K562 (cell line): Measurements from ENCODE around the gene ZNF599. TPM values are rescaled to one million over a fixed set of nuclear protein-coding genes. Genes with fewer than 3 reads are reported as not detected.
A peak's percentile ranks its signal among the peaks of the same experiment; 100 is the strongest.

Source experiments
- ARNT ChIP-seq, 2 experiments: fragments of 450-650 bp; IDR thresholded peaks; 2 replicates each; pipeline ENCODE4 v1.6.1; 2016; ENCODE audit warnings: mild to moderate bottlenecking in 1 of 2
- BRD4 ChIP-seq: fragments of 200-600 bp; sonication (generic); IDR thresholded peaks from 2 replicates; pipeline ENCODE4 v1.6.1; 2017; ENCODE audit warnings: inconsistent platforms
- ELF4 ChIP-seq: fragments of 450-650 bp; formaldehyde crosslinking; IDR thresholded peaks from 2 replicates; pipeline ENCODE4 v1.4.0; 2022; ENCODE audit warnings: missing genetic modification characterization
- FOXM1 ChIP-seq, 2 experiments: fragments of 450-650 bp in 1 of 2; sonication (generic) in 1 of 2; formaldehyde crosslinking in 1 of 2; IDR thresholded peaks; 2 replicates each; pipeline versions ENCODE4 v1.6.1 to v1.9.0; 2017 to 2022; ENCODE audit warnings: low read depth in 2 of 2, mild to moderate bottlenecking in 2 of 2, missing genetic modification reagents in 1 of 2, moderate library complexity in 1 of 2
- HDAC3 ChIP-seq: fragments of 450-650 bp; IDR thresholded peaks from 2 replicates; pipeline ENCODE4 v1.6.1; 2018; ENCODE audit warnings: borderline replicate concordance, mild to moderate bottlenecking, moderate library complexity; ENCODE audit not compliant: partially characterized antibody
- HIVEP1 ChIP-seq: fragments of 250-450 bp; sonication (Bioruptor Pico); IDR thresholded peaks from 2 replicates; pipeline ENCODE4 v1.4.0; 2020; ENCODE audit warnings: mild to moderate bottlenecking
- ILF3 ChIP-seq: fragments of 450-650 bp; IDR thresholded peaks from 2 replicates; pipeline ENCODE4 v1.6.1; 2018; ENCODE audit warnings: antibody characterized with exemption, mild to moderate bottlenecking, moderate library complexity, borderline replicate concordance
- IRF2 ChIP-seq: sonication (generic); formaldehyde crosslinking; IDR thresholded peaks from 2 replicates; pipeline ENCODE4 v1.8.1; 2022; ENCODE audit warnings: mild to moderate bottlenecking, missing genetic modification reagents
- MAFK ChIP-seq: IDR thresholded peaks from 2 replicates; pipeline ENCODE4 v1.6.1; 2011; ENCODE audit warnings: low read length, improper control_type of control experiment
- POLR2H ChIP-seq: IDR thresholded peaks from 2 replicates; pipeline ENCODE4 v1.6.1; 2016; ENCODE audit warnings: missing genetic modification characterization, low read depth, mild to moderate bottlenecking, control low read depth, missing compliant biosample characterization, moderate library complexity
- RB1 ChIP-seq: fragments of 450-650 bp; IDR thresholded peaks from 2 replicates; pipeline ENCODE4 v1.6.1; 2017; ENCODE audit warnings: low read depth, mild to moderate bottlenecking
- SAFB2 ChIP-seq: fragments of 200-400 bp; formaldehyde crosslinking; IDR thresholded peaks from 2 replicates; pipeline ENCODE4 v1.6.1; 2018; ENCODE audit warnings: borderline replicate concordance, low read length, low read depth, moderate library complexity; ENCODE audit not compliant: severe bottlenecking
- SMARCB1 ChIP-seq: IDR thresholded peaks from 2 replicates; pipeline ENCODE4 v1.6.1; 2011; ENCODE audit warnings: improper control_type of control experiment, low read depth; ENCODE audit not compliant: insufficient read length
- SMC3 ChIP-seq: conservative IDR thresholded peaks from 2 replicates; pipeline ENCODE4 v1.6.1; 2011; ENCODE audit warnings: low read depth, low read length, improper control_type of control experiment; ENCODE audit not compliant: insufficient read depth
- SNIP1 ChIP-seq: fragments of 450-650 bp; IDR thresholded peaks from 2 replicates; pipeline ENCODE4 v1.7.1; 2017; ENCODE audit warnings: low read depth, mild to moderate bottlenecking
- SP2 ChIP-seq: IDR thresholded peaks from 2 replicates; pipeline ENCODE4 v1.6.1; 2011; ENCODE audit warnings: mild to moderate bottlenecking, low read depth, low read length, moderate library complexity; ENCODE audit not compliant: poor library complexity, severe bottlenecking; ENCODE audit errors: extremely low read depth
- ZC3H11A ChIP-seq: IDR thresholded peaks from 2 replicates; pipeline ENCODE4 v1.6.1; 2012; ENCODE audit warnings: low read depth, low read length, improper control_type of control experiment
- ZNF133 ChIP-seq: fragments of 250-450 bp; sonication (Bioruptor Pico); IDR thresholded peaks from 2 replicates; pipeline ENCODE4 v1.4.0; 2020; ENCODE audit warnings: mild to moderate bottlenecking
- ZNF24 ChIP-seq: fragments of 450-650 bp; IDR thresholded peaks from 2 replicates; pipeline ENCODE4 v1.6.1; 2016
- ZNF274 ChIP-seq: IDR thresholded peaks from 2 replicates; pipeline ENCODE4 v1.6.1; 2011; ENCODE audit warnings: low read depth, mild to moderate bottlenecking, low read length, moderate library complexity, borderline replicate concordance
- ZNF384 ChIP-seq: IDR thresholded peaks from 2 replicates; pipeline ENCODE4 v1.6.1; 2012; ENCODE audit warnings: low read depth, low read length, improper control_type of control experiment
- ZNF507 ChIP-seq: conservative IDR thresholded peaks from 2 replicates; pipeline ENCODE4 v1.6.1; 2017; ENCODE audit warnings: missing genetic modification characterization, missing compliant biosample characterization
- ZNF511 ChIP-seq: sonication (generic); formaldehyde crosslinking; IDR thresholded peaks from 2 replicates; pipeline ENCODE4 v1.8.0; 2022; ENCODE audit warnings: mild to moderate bottlenecking, missing genetic modification reagents
- ZNF57 ChIP-seq: fragments of 450-650 bp; formaldehyde crosslinking; IDR thresholded peaks from 2 replicates; pipeline ENCODE4 v1.4.0; 2020; ENCODE audit warnings: mild to moderate bottlenecking, moderate library complexity
- polyA plus RNA-seq, 8 experiments: library from polyadenylated mRNA; depleted of rRNA in 4 of 8; stranded (reverse) in 5 of 8; unstranded in 3 of 8; fragments of >200 nt; fragmentation: Nextera tagmentation in 2 of 8; fragmentation: Illumina TruSeq in 1 of 8; extraction: Ambion mirVana in 2 of 8; extraction: Trizol in 1 of 8; gene quantifications; 2 replicates each; pipeline versions ENCODE4 v1.2.1 to v1.2.3, GENCODE V29; 2011 to 2014; ENCODE audit warnings: inconsistent platforms in 1 of 8, missing spikeins in 1 of 8
- total RNA-seq, 7 experiments: library from RNA; depleted of rRNA in 6 of 7; stranded (reverse); fragments of >200 nt in 6 of 7; fragmentation: Illumina TruSeq in 2 of 7; extraction: Trizol in 2 of 7; gene quantifications; 2 replicates each; pipeline versions ENCODE4 v1.2.1 to v1.2.3, GENCODE V29; 2011 to 2021; ENCODE audit warnings: low replicate concordance in 1 of 7
- TF ChIP-seq, protein P1 (sequence below): fragments of 450-650 bp; formaldehyde crosslinking; IDR thresholded peaks from 2 replicates; pipeline ENCODE4 v1.4.0; 2020; ENCODE audit warnings: mild to moderate bottlenecking, mixed read lengths
- TF ChIP-seq, protein P2 (sequence below): fragments of 200-800 bp; sonication (Bioruptor generic); IDR thresholded peaks from 2 replicates; pipeline ENCODE4 v1.6.1; 2017; ENCODE audit warnings: missing genetic modification characterization, missing compliant biosample characterization

ZNF599 gene
- total and polyA plus RNA-seq, 9 of the 15 experiments (the other 6 are each of a cell fraction or from before 2014, with no cell fraction given): 0.71 to 6.7 (median 2.8) TPM

GRCh38 chr19:34733746-34734536, 39.1 kb downstream of the ZNF599 start, which contains the start of gene ZNF181 (continued):
- TF ChIP-seq ZNF511 (CRISPR knock-in tag) (peak; percentile 89; the same call in 1 of the 2 replicates), ZNF507 (tag) (no peak), SMARCB1 (no peak), SMC3 (no peak), ZNF384 (no peak), ZC3H11A (no peak), BRD4 (peak; percentile 72; the same call in 1 of the 2 replicates), FOXM1 (IDR thresholded peaks at IDR 0.05; ENCODE audit: low read depth) (no peak), FOXM1 (CRISPR knock-in tag; IDR thresholded peaks at IDR 0.05; ENCODE audit: low read depth) (0 out of 2 replicates have a peak, but pooled peaks have one; percentile 50), ZNF133 (no peak), IRF2 (no peak), ZNF24 (0 out of 2 replicates have a peak, but pooled peaks have one; percentile 20), ARNT (IDR thresholded peaks at IDR 0.05) (peak in 1 of 2 experiments; percentile 82; a peak in 1 of 4 replicates), ZNF57 (CRISPR knock-in tag) (no peak), SP2 (no peak), ELF4 (0 out of 2 replicates have a peak, but pooled peaks have one; percentile 16), SNIP1 (no peak), HDAC3 (no peak), HIVEP1 (no peak), MAFK (no peak), RB1 (peak; percentile 66), ZNF274 (no peak), SAFB2 (no peak), ILF3 (no peak; the same call in 1 of the 2 replicates), POLR2H (tag) (peak; percentile 90)
- TF ChIP-seq, protein P1, sequence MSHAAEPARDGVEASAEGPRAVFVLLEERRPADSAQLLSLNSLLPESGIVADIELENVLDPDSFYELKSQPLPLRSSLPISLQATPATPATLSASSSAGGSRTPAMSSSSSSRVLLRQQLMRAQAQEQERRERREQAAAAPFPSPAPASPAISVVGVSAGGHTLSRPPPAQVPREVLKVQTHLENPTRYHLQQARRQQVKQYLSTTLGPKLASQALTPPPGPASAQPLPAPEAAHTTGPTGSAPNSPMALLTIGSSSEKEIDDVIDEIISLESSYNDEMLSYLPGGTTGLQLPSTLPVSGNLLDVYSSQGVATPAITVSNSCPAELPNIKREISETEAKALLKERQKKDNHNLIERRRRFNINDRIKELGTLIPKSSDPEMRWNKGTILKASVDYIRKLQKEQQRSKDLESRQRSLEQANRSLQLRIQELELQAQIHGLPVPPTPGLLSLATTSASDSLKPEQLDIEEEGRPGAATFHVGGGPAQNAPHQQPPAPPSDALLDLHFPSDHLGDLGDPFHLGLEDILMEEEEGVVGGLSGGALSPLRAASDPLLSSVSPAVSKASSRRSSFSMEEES (CRISPR knock-in tag): no peak
- TF ChIP-seq, protein P2, sequence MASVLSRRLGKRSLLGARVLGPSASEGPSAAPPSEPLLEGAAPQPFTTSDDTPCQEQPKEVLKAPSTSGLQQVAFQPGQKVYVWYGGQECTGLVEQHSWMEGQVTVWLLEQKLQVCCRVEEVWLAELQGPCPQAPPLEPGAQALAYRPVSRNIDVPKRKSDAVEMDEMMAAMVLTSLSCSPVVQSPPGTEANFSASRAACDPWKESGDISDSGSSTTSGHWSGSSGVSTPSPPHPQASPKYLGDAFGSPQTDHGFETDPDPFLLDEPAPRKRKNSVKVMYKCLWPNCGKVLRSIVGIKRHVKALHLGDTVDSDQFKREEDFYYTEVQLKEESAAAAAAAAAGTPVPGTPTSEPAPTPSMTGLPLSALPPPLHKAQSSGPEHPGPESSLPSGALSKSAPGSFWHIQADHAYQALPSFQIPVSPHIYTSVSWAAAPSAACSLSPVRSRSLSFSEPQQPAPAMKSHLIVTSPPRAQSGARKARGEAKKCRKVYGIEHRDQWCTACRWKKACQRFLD (CRISPR knock-in tag): peak; percentile 86; the same call in 1 of the 2 replicates
